ENCODE measurements around the gene EOMES.

- TF ChIP-seq CTCF (IDR thresholded peaks at IDR 0.05) (no peak), POLR2A (IDR thresholded peaks at IDR 0.05) (no peak)
Measured at GRCh38 chr3:27671101-27671500, 51.0 kb downstream of the EOMES start.
